Measurements from ENCODE around the gene H6PD.

H6PD gene

GRCh38 chr1:9240914-9241820 lies 6.6 kb downstream of the H6PD start:
- no peak for DNase-seq (ENCODE audit: low read depth in 1 of 2, low spot score in 1 of 2)

GRCh38 chr1:9241891-9242290 lies 7.3 kb downstream of the H6PD start:
- no peak for DNase-seq (ENCODE audit: low read depth in 1 of 2, low spot score in 1 of 2)

- no peak for DNase-seq (ENCODE audit: low read depth in 1 of 2, low spot score in 1 of 2)
Measured at GRCh38 chr1:9242338-9242969, 7.9 kb downstream of the H6PD start.

- no peak for DNase-seq (ENCODE audit: low read depth in 1 of 2, low spot score in 1 of 2)
Measured at GRCh38 chr1:9243066-9243739, 8.6 kb downstream of the H6PD start.

- DNase-seq (ENCODE audit: low read depth in 1 of 2, low spot score in 1 of 2), result no peak
Measured at GRCh38 chr1:9244501-9245229, 10.1 kb downstream of the H6PD start.

- DNase-seq (ENCODE audit: low read depth in 1 of 2, low spot score in 1 of 2), result no peak
Measured at GRCh38 chr1:9245230-9245619, 10.7 kb downstream of the H6PD start.

GRCh38 chr1:9245661-9246060 lies 11.1 kb downstream of the H6PD start:
- no peak for DNase-seq (ENCODE audit: low read depth in 1 of 2, low spot score in 1 of 2)

GRCh38 chr1:9246215-9246614 lies 11.6 kb downstream of the H6PD start:
- DNase-seq (ENCODE audit: low read depth in 1 of 2, low spot score in 1 of 2), result no peak

- no peak for DNase-seq (ENCODE audit: low read depth in 1 of 2, low spot score in 1 of 2)
Measured at GRCh38 chr1:9246841-9247785, 12.5 kb downstream of the H6PD start.

- DNase-seq (ENCODE audit: low read depth in 1 of 2, low spot score in 1 of 2), result no peak
Measured at GRCh38 chr1:9247894-9248293, 13.3 kb downstream of the H6PD start.

- no peak for DNase-seq (ENCODE audit: low read depth in 1 of 2, low spot score in 1 of 2)
Measured at GRCh38 chr1:9248341-9249262, 14.0 kb downstream of the H6PD start.

- DNase-seq (ENCODE audit: low read depth in 1 of 2, low spot score in 1 of 2), result no peak
Measured at GRCh38 chr1:9249263-9249533, 14.6 kb downstream of the H6PD start.

- no peak for DNase-seq (ENCODE audit: low read depth in 1 of 2, low spot score in 1 of 2)
Measured at GRCh38 chr1:9249534-9250410, 15.2 kb downstream of the H6PD start.

GRCh38 chr1:9250411-9251381 lies 16.1 kb downstream of the H6PD start:
- DNase-seq (ENCODE audit: low read depth in 1 of 2, low spot score in 1 of 2), result no peak

GRCh38 chr1:9251501-9251900 lies 16.9 kb downstream of the H6PD start:
- no peak for DNase-seq (ENCODE audit: low read depth in 1 of 2, low spot score in 1 of 2)

GRCh38 chr1:9253004-9253403 lies 18.4 kb downstream of the H6PD start:
- DNase-seq (ENCODE audit: low read depth in 1 of 2, low spot score in 1 of 2), result no peak

GRCh38 chr1:9253453-9254105 lies 19.0 kb downstream of the H6PD start:
- no peak for DNase-seq (ENCODE audit: low read depth in 1 of 2, low spot score in 1 of 2)
